ENCODE data around the gene ADAT3.

ADAT3 gene

DNA sequence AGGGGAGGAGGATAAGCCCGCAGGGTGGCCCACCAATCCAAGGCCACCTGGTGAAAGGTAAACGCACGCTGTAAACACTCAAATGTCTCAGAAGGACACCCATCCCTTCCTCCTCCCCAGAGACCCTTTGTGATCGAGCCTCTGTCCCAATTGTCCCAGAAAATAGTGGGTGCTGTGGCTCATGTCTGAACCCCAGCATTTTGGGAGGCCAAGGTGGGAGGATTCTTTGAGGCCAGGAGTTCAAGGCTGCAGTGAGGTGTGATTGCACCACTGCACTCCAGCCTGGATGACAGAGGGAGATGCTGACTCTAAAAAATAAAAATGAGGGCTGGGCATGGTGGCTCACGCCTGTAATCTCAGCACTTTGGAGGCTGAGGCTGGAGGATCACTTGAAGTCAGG is 16.8 kb upstream of the ADAT3 start:
- H3K27me3 Mint-ChIP-seq (ENCODE audit: low read depth), result no peaks in the 10 kb centered on the region
- H3K9me3 Mint-ChIP-seq, result no peaks in the 10 kb centered on the region
- peaks cover 22% of the 10 kb centered on the region for H3K4me1 Mint-ChIP-seq
- no peak overlapping the region for H3K4me3 Mint-ChIP-seq
- no peak overlapping the region for H3K27ac Mint-ChIP-seq
- H3K36me3 Mint-ChIP-seq (ENCODE audit: low read depth), result no peaks in the 10 kb centered on the region
- TF ChIP-seq, protein P1, sequence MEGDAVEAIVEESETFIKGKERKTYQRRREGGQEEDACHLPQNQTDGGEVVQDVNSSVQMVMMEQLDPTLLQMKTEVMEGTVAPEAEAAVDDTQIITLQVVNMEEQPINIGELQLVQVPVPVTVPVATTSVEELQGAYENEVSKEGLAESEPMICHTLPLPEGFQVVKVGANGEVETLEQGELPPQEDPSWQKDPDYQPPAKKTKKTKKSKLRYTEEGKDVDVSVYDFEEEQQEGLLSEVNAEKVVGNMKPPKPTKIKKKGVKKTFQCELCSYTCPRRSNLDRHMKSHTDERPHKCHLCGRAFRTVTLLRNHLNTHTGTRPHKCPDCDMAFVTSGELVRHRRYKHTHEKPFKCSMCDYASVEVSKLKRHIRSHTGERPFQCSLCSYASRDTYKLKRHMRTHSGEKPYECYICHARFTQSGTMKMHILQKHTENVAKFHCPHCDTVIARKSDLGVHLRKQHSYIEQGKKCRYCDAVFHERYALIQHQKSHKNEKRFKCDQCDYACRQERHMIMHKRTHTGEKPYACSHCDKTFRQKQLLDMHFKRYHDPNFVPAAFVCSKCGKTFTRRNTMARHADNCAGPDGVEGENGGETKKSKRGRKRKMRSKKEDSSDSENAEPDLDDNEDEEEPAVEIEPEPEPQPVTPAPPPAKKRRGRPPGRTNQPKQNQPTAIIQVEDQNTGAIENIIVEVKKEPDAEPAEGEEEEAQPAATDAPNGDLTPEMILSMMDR (IDR thresholded peaks at IDR 0.05; ENCODE audit: unreplicated experiment in 3 of 3), result no peak

DNA sequence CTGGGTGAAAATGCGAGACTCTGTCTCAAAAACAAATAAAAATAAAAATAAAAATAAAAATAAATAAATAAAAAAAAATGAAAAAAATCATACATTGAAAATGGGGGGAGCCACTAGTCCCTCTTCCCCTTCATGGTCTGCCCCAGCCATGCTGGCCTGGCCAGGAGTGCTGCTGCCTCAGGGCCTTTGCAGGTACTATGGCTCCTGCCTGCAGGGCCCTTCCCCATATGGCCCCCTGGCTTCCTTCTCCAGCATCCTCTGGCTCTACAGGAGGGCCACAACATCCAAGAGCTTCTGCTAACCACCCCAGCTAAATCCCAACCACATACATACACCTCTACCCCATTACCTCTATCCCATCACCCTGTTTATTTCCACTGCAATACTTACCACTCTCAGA is 15.3 kb upstream of the ADAT3 start:
- Mint-ChIP-seq H3K27me3 (ENCODE audit: low read depth) (no peaks in the 10 kb centered on the region), H3K9me3 (no peaks in the 10 kb centered on the region), H3K4me1 (peaks cover 10% of the 10 kb centered on the region), H3K4me3 (peak overlapping the region in 1 of 3 experiments; percentile 2), H3K36me3 (ENCODE audit: low read depth) (no peaks in the 10 kb centered on the region), H3K27ac (peak overlapping the region in 2 of 3 experiments; percentile 21 to 32)
- TF ChIP-seq, protein P1 (IDR thresholded peaks at IDR 0.05; ENCODE audit: unreplicated experiment in 3 of 3), result no peak

- TF ChIP-seq, protein P1 (IDR thresholded peaks at IDR 0.05; ENCODE audit: unreplicated experiment in 3 of 3), result no peak
- H3K27me3 Mint-ChIP-seq (ENCODE audit: low read depth), result no peaks in the 10 kb centered on the region
These were observed 11.4 kb upstream of the ADAT3 start for GRCh38 chr19:1893791-1894190.

GRCh38 chr19:1896508-1896907 is 8.7 kb upstream of the ADAT3 start:
- Mint-ChIP-seq H3K27ac (no peak overlapping the region), H3K27me3 (ENCODE audit: low read depth) (no peaks in the 10 kb centered on the region)
- TF ChIP-seq, protein P1 (IDR thresholded peaks at IDR 0.05; ENCODE audit: unreplicated experiment in 3 of 3), result no peak

More at GRCh38 chr19:1893791-1894190, 11.4 kb upstream of the ADAT3 start:
- Mint-ChIP-seq H3K27ac (peak overlapping the region in 1 of 3 experiments; percentile 70), H3K9me3 (no peaks in the 10 kb centered on the region), H3K4me3 (no peak overlapping the region), H3K36me3 (ENCODE audit: low read depth) (no peaks in the 10 kb centered on the region), H3K4me1 (peaks cover 6% of the 10 kb centered on the region)

GRCh38 chr19:1901940-1902404 is 3.2 kb upstream of the ADAT3 start:
- peak overlapping the region in 1 of 3 experiments; percentile 25 for H3K27ac Mint-ChIP-seq
- TF ChIP-seq, protein P1 (IDR thresholded peaks at IDR 0.05; ENCODE audit: unreplicated experiment in 3 of 3), result no peak
- peaks cover 17% of the 10 kb centered on the region for H3K4me1 Mint-ChIP-seq
- no peak overlapping the region for H3K4me3 Mint-ChIP-seq
- no peaks in the 10 kb centered on the region for H3K36me3 Mint-ChIP-seq (ENCODE audit: low read depth)
- no peaks in the 10 kb centered on the region for H3K27me3 Mint-ChIP-seq (ENCODE audit: low read depth)
- H3K9me3 Mint-ChIP-seq, result no peaks in the 10 kb centered on the region

More at GRCh38 chr19:1896508-1896907, 8.7 kb upstream of the ADAT3 start:
- Mint-ChIP-seq H3K4me1 (peaks cover 6% of the 10 kb centered on the region), H3K36me3 (ENCODE audit: low read depth) (no peaks in the 10 kb centered on the region), H3K4me3 (no peak overlapping the region), H3K9me3 (no peaks in the 10 kb centered on the region)

GRCh38 chr19:1902923-1903322 is 2.3 kb upstream of the ADAT3 start:
- no peaks in the 10 kb centered on the region for H3K27me3 Mint-ChIP-seq (ENCODE audit: low read depth)
- no peaks in the 10 kb centered on the region for H3K9me3 Mint-ChIP-seq
- no peaks in the 10 kb centered on the region for H3K36me3 Mint-ChIP-seq (ENCODE audit: low read depth)
- H3K4me3 Mint-ChIP-seq, result peak overlapping the region in 1 of 3 experiments; percentile 36
- peaks cover 11% of the 10 kb centered on the region for H3K4me1 Mint-ChIP-seq
- peak overlapping the region; percentile 69 to 99 (median 90) for H3K27ac Mint-ChIP-seq
- TF ChIP-seq, protein P1 (IDR thresholded peaks at IDR 0.05; ENCODE audit: unreplicated experiment in 3 of 3), result no peak

Data from nephron (organoid).